GM18867 (cell line): ENCODE results near the gene ANKRD13D.

Experiments
- ATAC-seq: cut with Tn5 transposase; IDR thresholded peaks from one replicate; pipeline ENCODE4 v1.9.1; 2021; ENCODE audit warnings: mild to moderate bottlenecking, moderate library complexity; ENCODE audit not compliant: unreplicated experiment

The ANKRD13D gene

DNA sequence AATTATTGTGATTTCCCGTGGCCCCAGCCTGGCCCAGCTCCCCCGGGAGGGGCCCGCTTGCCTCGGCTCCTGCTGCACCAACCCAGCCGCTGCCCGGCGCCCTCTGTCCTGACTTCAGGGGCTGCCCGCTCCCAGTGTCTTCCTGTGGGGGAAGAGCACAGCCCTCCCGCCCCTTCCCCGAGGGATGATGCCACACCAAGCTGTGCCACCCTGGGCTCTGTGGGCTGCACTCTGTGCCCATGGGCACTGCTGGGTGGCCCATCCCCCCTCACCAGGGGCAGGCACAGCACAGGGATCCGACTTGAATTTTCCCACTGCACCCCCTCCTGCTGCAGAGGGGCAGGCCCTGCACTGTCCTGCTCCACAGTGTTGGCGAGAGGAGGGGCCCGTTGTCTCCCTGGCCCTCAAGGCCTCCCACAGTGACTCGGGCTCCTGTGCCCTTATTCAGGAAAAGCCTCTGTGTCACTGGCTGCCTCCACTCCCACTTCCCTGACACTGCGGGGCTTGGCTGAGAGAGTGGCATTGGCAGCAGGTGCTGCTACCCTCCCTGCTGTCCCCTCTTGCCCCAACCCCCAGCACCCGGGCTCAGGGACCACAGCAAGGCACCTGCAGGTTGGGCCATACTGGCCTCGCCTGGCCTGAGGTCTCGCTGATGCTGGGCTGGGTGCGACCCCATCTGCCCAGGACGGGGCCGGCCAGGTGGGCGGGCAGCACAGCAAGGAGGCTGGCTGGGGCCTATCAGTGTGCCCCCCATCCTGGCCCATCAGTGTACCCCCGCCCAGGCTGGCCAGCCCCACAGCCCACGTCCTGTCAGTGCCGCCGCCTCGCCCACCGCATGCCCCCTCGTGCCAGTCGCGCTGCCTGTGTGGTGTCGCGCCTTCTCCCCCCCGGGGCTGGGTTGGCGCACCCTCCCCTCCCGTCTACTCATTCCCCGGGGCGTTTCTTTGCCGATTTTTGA lies 3.3 kb upstream of the ANKRD13D start:
- ATAC-seq: no peak

DNA sequence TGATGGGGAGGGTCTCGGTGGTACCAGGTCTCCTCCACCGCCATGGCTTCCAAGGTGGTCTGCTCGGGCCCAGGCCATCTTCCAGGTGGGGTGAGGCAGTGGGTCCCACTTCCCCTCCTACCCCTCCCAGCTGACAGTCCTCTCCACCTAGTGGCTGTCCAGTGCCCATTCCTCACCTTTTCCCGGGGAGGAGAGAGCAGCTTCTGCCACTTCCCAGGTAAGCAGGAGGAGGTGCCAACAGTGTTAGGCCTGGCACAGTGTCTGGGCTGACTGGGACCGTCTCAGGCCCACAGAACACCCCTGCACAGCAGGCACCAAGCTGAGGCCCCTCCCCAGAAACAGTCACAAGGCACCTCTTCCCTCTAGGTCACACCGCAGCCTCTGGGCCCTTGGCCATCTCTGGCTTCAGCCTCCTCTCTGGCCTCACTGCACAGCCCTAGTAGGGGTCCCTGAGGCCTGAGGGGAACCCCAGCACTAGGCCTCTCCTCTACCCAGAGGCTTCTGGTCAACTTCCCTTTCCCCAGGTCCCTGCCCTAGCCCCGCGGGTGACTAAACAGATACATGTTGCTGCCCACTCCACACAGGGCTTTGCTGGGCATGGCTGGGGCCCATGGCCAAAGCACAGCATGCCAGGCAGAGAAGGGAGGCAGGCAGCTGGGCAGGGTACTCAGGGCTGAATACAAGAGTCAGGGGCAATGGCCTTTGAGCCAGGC lies 2.3 kb upstream of the ANKRD13D start:
- no peak for ATAC-seq

DNA sequence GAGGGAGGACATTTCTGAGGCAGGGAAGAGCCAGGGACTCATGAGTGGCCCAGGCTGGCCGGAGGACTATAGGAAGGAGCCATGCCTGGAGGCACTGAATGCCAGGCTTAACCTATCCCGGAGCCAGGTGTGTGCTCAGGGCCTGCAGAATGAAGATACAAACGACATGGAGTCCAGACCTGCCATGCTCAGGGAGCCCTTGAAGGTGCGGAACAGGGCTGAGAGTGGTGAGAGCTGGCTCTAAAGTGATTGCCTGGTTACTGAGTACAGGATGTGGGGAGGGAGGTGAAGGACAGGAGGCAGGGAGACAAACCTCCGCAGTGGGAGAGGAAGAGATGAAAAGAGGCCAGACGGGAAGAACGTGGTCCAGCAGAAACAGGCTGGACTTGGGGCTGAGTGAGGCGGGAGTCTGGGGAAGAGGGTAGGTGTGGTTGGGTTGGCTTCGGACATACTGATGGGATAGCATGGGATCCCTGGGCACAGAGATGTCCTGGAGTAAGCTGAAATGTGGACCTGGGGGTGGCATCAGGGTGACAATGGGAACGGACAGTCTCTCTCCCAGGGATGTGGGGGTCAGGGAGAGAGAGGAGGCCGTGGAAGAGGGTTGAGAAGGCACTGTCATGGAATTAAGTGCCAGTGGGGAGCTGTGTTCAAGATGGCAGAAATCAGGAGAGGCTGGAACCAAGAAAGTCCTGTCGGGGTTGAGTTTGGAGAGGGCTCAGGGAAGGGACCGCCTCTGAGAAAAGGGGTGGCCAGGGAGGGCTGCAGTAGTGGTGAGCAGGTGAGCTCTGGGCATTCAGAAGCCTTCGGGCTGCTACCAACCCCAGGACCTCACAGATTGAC lies 1.5 kb upstream of the ANKRD13D start:
- no peak for ATAC-seq

DNA sequence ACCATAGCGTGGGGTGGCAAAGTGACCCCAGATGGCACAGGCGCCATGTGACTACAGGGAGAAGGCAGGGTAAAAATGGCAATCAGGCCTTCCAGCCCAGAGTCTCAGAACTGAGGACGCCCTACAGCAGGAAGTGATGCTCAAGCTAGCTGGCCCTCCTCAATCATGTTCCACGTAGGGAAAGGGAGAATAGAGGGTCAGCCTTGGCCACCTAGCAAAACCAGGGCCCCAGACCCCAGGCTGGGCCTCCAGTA lies 978 bp upstream of the ANKRD13D start:
- no peak for ATAC-seq

DNA sequence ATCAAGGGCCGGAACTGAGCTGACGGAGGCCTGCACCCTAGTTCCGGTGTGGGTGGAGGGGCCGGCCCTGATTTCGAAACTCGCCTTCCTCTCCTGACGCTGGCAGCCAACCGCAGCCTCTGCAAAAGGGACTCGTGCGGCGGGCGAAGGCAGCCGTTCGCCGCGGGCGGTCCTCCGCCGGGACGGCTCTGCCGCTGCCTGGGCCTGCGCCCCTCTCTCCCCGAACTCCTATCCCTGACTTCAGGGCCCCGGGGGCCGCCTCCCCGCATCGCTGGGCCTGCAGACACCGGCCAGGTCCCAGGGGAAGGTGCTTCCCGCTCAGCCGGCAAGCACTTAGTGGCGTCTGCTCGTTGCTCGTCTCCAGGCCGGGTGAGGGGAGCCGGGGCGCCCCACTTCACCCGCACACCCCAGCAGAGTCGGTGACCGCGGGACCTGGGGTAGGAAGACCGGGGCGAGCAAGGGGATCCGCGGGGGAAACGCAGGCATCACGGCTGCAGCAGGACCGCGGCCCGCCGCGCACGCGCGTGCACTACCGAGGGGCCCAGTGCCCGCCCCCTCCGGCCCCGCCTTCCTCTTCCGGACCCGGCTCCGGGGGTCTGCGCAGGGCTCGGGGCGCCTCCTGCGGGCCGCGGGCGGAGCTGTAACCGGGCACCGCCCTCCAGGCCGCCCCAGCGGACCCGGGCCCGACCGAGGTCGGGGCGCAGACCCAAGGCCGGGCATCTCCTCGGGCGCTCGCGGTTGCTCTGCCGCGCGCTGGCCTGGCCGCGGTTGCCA lies 464 bp upstream of the ANKRD13D start:
- peak; percentile 62 for ATAC-seq

DNA sequence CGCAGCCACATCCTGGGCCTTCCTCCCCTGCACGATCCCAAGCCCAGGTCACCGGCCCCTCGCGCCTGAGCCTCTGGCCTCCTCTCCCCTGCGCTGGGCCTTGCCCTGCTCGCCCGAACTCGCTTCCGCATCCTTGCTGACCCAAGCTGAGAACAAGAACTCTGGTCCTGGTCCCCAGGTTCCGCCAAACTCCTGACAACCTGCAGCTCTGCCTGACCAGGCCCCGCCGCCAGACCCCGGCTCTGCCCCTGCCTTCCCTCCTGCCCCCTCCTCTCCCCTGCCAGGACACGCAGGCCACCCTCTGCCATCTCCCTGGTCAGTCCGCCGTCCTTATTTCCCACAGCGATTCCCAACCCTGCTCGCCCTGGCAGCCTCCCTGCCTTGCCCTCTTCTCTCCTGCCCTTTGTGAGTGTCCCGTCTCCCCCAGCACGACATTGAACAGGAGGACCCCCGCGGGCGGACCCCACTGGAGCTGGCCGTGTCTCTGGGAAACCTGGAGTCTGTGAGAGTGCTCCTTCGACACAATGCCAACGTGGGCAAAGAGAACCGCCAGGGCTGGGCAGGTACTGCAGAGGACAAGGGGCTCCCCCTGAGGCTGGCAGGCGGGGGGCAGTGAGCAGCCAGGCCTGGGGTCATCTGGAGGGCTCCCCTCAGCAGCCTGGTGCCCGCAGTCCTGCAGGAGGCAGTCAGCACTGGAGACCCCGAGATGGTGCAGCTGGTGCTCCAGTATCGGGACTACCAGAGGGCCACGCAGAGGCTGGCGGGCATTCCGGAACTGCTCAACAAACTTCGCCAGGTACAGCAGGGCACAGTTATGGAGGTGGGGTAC lies 762 bp downstream of the ANKRD13D start:
- ATAC-seq: no peak

DNA sequence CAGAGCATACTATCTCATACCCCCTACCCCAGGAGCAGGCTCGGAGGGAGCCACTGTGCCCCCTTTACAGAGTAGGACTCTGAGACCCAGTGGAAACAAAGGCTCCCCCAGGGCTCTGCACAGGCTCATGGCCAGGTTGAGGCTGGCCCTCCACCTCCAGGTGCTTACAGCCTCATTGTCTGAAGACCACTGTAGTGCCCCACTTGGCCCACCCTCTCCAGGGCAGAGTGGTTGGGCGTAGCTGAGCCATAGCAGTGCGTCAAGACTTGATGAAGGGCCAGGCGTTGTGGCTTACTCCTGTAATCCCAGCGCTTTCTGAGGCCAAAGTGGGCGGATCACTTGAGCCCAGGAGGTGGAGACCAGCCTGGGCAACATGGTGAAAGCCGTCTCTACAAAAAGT lies 1.7 kb downstream of the ANKRD13D start:
- ATAC-seq: no peak

DNA sequence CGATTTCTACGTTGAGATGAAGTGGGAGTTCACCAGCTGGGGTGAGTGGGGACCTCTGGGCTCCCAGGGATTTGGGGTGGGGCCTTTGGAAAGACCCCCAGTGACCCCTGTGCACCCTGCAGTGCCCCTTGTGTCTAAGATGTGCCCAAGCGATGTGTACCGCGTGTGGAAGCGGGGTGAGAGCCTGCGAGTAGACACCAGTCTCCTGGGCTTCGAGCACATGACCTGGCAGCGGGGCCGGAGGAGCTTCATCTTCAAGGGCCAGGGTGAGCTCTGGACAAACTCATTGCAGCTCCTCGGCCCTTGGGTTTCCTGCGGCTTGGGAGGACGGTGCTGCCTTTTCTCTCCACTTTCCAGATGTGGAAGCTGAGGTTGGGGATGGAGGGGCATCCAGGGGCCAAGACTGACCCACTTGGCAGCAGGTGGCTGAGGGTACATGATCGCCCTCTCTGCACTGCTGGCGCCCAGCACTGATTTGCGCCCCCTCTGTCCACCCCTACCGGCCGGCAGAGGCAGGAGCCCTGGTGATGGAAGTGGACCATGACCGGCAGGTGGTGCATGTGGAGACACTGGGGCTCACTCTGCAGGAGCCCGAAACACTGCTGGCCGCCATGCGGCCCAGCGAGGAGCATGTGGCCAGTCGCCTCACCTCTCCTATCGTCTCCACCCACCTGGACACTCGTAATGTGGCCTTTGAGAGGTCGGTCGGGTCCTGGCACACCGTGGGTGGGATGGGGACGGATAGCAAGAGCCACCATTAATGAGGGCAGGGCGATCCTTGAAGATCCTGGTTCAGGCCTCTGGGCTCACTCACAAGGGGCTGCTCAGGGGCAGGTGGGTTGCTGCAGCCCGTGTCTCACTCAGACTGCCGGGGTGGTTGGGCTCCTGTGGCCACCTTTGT lies 2.6 kb downstream of the ANKRD13D start:
- ATAC-seq: no peak

DNA sequence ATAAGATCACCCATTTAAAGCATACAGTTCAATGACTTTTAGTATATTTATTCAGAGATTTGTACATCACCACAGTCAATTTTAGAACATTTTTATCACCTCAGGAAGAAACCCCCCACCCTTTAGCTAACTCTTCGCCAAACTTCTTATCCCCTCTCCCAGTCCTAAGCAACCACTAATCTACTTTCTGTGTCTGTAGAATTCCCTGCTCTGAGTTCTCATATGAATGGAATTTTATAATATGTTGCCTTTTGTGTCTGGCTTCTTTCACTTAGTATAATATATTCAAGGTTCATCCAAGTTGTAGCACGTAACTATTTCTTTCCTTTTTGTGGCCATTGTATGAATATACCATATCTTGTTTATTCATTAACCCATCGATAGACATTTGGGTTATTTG lies 3.6 kb downstream of the ANKRD13D start:
- no peak for ATAC-seq

DNA sequence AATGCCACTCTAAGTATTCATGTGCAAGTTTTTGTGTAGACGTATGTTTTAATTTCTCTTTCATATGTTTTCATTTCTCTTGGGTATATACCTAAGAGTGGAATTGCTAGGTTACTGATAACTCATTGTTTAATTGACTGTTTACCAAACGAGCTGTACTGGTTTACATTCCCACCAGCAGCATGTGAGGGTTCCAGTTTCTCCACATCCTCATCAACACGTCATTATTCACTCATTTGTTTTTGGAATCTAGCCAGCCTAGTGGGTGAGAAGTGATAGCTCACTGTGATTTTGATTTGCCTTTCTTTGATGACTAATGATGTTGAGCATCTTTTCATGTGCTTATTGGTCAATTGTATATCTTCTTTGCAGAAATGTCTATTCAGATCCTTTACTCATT lies 4.0 kb downstream of the ANKRD13D start:
- ATAC-seq: no peak

DNA sequence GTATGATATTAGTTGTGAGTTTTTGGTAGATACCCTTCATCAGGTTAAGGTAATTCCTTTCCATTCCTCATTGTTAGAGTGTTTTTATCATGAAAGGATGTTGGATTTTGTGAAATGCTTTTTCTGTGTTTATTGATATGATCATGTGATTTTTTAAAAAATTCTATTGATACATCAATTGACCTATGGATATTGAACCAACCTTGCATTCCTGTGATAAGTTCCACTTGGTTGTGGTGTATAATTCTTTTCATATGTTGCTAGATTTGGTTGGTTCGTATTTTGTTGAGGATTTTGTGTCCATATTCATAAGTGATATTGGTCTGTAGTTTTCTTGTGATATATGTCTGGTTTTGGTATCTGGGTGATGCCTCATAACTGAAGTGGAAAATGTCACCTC lies 6.7 kb downstream of the ANKRD13D start:
- ATAC-seq: no peak

DNA sequence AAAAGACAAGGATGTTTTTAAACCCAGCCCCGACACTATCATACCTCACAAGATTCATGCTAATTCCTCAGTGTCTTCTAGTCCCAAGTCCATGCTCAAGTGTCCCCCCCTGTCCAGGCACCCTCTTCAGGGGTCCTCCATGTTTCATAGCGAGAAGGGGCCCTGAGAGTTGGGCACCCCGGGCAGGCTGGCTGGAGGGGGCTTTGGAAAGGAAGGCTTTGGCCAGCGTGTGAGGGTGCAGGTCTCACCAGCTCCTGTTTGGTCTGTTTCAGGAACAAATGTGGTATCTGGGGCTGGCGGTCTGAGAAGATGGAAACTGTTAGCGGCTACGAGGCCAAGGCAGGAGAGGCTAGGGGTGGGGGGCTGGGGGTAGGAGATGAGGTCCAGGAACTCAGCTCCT lies 9.7 kb downstream of the ANKRD13D start:
- ATAC-seq: no peak

DNA sequence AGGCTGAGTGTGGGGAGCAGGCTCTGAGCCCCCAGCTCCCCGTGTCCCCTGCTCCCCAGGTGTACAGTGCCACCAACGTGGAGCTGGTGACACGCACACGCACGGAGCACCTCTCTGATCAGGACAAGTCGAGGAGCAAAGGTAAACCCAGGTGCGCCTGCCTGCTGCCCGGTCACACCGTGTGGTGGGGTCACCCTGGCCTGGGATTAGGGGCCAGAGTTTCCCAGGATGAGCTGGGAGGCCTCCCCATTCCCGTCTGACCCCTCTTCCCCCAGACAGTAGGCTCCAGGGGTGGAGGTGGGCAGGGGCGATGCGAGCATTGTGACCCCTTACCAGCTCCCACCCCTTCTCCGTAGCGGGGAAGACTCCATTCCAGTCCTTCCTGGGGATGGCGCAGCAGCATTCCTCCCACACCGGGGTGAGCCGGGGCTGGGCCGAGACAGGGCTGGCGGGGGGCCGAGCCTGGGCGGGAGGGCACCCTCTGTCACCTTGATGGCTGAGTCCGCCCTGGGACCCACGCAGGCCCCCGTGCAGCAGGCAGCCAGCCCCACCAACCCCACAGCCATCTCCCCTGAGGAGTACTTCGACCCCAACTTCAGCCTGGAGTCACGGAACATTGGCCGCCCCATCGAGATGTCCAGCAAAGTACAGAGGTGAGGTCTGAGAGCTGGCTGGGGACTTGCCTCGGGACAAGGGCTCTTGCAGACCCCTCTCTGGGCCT lies 10.5 kb downstream of the ANKRD13D start:
- no peak for ATAC-seq

DNA sequence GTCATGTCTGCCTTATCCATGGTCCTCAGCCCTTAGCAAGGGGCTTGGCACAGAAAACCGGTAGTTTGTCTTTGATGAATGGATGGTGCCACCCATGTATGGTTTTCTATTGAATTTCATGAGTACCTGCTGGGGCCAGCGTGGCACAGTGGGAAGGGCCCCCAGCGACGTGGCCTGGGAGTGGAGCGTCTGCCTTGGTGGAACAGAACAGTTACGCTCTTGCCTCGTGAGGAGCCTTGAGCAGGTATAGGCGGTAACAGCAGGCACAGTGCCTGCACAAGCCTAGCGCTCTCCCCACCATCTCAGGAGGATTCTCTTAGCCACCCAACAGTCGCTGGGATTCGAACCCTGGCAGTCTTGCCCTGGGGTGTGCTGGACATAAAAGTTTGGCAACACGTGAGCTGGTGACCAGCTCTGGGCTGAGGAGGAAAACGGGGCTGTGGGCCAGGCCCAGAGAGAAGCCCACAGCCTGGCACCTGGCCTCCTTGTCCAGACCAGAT lies 11.2 kb downstream of the ANKRD13D start:
- ATAC-seq: no peak

DNA sequence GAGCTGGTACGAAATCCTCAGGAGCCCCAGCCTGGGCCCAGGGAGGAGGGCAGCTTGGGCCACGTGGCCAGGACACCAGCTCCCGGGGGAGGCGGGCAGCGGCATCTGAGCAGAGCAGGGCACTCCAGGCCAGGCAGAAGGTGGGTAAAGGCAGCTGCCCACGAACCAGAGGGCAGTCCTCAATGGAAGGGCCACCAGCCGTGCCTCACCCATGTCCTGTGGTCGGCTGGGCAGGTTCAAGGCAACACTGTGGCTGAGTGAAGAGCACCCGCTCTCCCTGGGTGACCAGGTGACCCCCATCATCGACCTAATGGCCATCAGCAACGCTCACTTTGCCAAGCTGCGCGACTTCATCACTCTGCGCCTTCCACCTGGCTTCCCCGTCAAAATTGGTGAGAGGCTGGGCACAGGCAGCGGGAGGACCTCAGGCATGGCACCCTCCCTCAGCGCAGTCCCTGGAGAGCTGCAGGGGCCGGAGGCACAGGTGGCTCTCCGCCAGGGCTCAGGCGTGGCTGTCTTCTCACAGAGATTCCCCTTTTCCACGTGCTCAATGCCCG lies 11.7 kb downstream of the ANKRD13D start:
- ATAC-seq: no peak

DNA sequence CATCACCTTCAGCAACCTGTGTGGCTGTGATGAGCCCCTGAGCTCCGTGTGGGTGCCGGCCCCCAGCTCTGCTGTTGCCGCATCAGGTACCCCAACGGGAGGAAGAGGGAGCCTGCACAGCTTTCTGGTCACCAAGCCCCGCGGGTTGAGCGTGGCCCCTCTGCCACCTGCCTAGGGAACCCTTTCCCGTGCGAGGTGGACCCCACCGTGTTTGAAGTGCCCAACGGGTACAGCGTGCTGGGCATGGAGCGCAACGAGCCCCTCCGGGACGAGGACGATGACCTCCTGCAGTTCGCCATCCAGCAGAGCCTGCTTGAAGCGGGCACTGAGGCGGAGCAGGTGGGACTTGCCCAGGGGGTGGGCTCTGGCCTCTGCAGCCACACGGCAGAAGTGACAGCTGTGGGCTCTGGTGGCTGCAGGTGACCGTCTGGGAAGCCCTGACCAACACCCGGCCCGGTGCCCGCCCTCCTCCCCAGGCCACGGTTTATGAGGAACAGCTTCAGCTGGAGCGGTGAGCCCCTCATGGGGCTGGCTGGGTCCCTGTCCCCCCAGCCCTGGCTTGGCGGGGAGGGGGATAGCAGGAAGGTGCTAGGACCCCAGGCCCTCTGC lies 12.3 kb downstream of the ANKRD13D start:
- no peak for ATAC-seq

DNA sequence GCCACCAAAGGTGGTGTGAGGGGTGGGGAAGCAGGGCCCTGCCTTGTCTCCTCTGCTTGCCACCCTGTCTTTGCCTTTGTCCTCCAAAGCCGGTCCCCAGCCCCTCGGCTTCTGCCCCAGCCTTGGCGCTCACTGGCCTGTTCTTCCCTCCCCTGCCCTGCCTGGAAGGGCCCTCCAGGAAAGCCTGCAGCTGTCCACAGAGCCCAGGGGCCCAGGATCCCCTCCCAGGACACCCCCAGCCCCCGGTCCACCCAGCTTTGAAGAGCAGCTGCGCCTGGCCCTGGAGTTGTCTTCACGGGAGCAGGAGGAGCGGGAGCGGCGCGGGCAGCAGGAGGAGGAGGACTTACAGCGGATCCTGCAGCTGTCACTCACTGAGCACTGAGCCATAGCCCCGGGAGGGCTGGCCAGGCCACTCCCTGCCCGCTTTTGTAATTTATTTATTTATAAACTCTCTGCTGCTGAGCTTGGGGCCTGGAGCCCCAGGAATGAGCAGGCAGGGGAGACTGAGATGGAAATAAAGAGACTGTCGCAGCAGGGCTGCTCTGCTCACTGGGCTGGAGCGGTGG lies 12.9 kb downstream of the ANKRD13D start:
- ATAC-seq: no peak
